PC-9 (cell line): ENCODE measurements around the gene MOB3C.

Experiments
- EZH2 ChIP-seq: fragments of 200-600 bp; sonication (generic); IDR thresholded peaks from 2 replicates; pipeline ENCODE4 v1.8.0; 2017; ENCODE audit warnings: antibody characterized with exemption, low read depth
- TF ChIP-seq, protein P1 (sequence below): fragments of 200-600 bp; sonication (generic); conservative IDR thresholded peaks from 2 replicates; pipeline ENCODE4 v1.6.1; 2017; ENCODE audit warnings: mixed run types, antibody characterized with exemption, mild to moderate bottlenecking, moderate library complexity

GRCh38 chr1:46576596-46576995 is 40.0 kb downstream of the MOB3C start:
- TF ChIP-seq, protein P1, sequence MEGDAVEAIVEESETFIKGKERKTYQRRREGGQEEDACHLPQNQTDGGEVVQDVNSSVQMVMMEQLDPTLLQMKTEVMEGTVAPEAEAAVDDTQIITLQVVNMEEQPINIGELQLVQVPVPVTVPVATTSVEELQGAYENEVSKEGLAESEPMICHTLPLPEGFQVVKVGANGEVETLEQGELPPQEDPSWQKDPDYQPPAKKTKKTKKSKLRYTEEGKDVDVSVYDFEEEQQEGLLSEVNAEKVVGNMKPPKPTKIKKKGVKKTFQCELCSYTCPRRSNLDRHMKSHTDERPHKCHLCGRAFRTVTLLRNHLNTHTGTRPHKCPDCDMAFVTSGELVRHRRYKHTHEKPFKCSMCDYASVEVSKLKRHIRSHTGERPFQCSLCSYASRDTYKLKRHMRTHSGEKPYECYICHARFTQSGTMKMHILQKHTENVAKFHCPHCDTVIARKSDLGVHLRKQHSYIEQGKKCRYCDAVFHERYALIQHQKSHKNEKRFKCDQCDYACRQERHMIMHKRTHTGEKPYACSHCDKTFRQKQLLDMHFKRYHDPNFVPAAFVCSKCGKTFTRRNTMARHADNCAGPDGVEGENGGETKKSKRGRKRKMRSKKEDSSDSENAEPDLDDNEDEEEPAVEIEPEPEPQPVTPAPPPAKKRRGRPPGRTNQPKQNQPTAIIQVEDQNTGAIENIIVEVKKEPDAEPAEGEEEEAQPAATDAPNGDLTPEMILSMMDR: no peak
- TF ChIP-seq EZH2: no peak
